ENCODE measurements around the gene UBFD1. TPM values are rescaled to one million over a fixed set of nuclear protein-coding genes. Genes with fewer than 3 reads are reported as not detected.

Gene UBFD1
- total RNA-seq, 4 donors from 2014 or later: 31.9 to 53.6 (median 45.4) TPM

DNA sequence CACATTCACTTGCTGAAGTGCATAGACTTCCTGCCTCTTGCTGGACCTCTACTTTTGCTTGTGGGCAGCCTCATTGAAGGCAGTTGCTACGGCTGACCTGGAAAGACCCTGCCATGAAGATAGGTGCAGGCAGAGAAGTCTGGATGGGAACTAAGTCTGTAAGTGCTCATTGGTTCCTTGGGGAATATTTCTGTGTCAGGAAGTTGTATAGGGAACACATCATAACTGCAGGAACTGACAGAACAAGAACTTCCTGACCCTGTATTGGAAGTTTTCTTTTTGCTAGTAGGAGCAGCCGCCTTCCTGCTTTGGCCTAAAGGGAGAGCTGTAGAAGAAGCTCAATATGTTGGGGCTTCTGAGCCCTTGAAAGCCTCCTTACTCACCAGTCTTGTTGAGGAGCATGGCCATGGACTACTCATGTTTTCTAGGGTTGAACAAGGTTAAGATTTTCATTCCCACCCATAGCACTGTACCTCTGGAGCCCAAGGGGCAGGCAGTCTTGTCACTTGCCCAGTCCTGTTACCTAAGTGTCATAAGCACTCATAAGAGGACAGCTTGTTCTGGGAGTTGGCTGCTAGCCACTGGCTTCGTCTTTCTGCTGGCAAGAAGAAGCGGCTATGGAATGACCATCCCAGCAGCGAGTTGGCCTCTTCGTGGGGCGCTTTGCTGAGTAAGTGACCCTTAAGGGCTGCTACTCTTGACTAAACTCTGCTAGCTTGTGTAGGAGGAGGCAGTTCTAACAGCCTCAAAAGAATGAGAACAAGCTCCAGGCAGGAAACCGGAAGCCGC, 7.2 kb downstream of the UBFD1 start:
- Histone ChIP-seq H3K4me1 (peaks cover 0 to 19% (median 0%) of the 10 kb centered on the region in 3 donors), H3K4me3 (no peak overlapping the region), H3K9me3 (no peaks in the 10 kb centered on the region), H3K27me3 (no peaks in the 10 kb centered on the region), H3K36me3 (peaks cover 36 to 100% (median 42%) of the 10 kb centered on the region in 3 donors), H3K27ac (no peak overlapping the region)
- no peak for TF ChIP-seq POLR2A (IDR thresholded peaks at IDR 0.05)
- TF ChIP-seq, protein P1, sequence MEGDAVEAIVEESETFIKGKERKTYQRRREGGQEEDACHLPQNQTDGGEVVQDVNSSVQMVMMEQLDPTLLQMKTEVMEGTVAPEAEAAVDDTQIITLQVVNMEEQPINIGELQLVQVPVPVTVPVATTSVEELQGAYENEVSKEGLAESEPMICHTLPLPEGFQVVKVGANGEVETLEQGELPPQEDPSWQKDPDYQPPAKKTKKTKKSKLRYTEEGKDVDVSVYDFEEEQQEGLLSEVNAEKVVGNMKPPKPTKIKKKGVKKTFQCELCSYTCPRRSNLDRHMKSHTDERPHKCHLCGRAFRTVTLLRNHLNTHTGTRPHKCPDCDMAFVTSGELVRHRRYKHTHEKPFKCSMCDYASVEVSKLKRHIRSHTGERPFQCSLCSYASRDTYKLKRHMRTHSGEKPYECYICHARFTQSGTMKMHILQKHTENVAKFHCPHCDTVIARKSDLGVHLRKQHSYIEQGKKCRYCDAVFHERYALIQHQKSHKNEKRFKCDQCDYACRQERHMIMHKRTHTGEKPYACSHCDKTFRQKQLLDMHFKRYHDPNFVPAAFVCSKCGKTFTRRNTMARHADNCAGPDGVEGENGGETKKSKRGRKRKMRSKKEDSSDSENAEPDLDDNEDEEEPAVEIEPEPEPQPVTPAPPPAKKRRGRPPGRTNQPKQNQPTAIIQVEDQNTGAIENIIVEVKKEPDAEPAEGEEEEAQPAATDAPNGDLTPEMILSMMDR (IDR thresholded peaks at IDR 0.05): no peak
- intact Hi-C loops (cut with DNase I): no loop called here
- DNase-seq: no peak
- WGBS, 2 donors: 93 to 100% methylated on average over 4 to 8 of the region's 9 CpGs

DNA sequence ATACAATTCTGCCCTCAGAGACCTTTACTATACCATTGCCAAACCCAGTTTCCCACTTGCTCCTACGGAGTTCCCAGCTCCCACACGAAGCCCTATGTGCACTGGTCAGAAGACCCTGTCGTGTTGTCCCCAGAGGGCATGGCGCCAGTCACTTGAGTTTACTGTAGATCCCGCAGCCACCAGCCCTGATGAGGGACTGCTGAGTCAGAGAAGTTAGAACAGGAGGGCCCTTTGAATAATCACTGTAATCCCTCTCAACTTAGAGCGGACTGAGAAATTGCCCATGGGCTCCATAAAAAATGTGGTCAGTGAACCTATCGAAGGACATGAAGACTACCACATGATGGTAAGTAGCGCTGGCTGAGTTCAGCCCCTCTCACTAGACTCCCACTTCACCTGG, 9.2 kb downstream of the UBFD1 start:
- H3K36me3 ChIP-seq: peaks cover 36 to 100% (median 52%) of the 10 kb centered on the region in 3 donors
- intact Hi-C loops (cut with DNase I): no loop called here

DNA sequence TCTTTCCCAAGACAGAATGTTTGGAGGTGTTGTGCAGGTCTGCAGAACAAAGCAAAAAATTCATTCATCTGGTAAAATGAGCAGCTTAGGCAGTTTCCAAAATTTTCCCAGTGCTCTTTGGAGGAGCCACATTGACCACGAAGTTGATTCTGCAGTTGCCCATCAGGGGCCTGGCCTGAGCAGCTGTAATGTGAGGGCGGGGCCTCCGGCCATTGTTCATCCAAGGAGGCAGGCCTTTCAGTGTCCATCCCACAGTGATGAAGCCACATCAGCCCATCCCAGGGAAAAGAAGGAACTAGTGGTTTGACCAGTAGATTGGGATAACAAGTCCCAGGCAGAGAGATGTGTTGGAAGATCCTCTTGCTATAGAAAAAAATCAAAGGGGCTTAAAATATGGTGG, 10.1 kb downstream of the UBFD1 start:
- H3K27ac ChIP-seq: no peak overlapping the region
- H3K9me3 ChIP-seq: no peaks in the 10 kb centered on the region
- TF ChIP-seq, protein P1 (IDR thresholded peaks at IDR 0.05): no peak
- TF ChIP-seq POLR2A (IDR thresholded peaks at IDR 0.05): no peak
- intact Hi-C loops (cut with DNase I): no loop called here
- no peak for DNase-seq
- H3K27me3 ChIP-seq: no peaks in the 10 kb centered on the region
- WGBS, 2 donors: 83% methylated on average over 1 of the region's 3 CpGs; no CpG with 5 or more reads in 1 of the 2 donors
- peaks cover 34 to 100% (median 47%) of the 10 kb centered on the region in 3 donors for H3K36me3 ChIP-seq
- no peak overlapping the region for H3K4me3 ChIP-seq
- no peaks in the 10 kb centered on the region for H3K4me1 ChIP-seq

More for the DNA sequence above, 9.2 kb downstream of the UBFD1 start:
- Histone ChIP-seq H3K4me1 (no peaks in the 10 kb centered on the region), H3K9me3 (no peaks in the 10 kb centered on the region), H3K4me3 (no peak overlapping the region), H3K27ac (no peak overlapping the region), H3K27me3 (no peaks in the 10 kb centered on the region)
- WGBS, 2 donors: 95 to 96% methylated on average over 4 to 8 of the region's 8 CpGs
- no peak for TF ChIP-seq POLR2A (IDR thresholded peaks at IDR 0.05)
- TF ChIP-seq, protein P1 (IDR thresholded peaks at IDR 0.05): no peak
- no peak for DNase-seq

DNA sequence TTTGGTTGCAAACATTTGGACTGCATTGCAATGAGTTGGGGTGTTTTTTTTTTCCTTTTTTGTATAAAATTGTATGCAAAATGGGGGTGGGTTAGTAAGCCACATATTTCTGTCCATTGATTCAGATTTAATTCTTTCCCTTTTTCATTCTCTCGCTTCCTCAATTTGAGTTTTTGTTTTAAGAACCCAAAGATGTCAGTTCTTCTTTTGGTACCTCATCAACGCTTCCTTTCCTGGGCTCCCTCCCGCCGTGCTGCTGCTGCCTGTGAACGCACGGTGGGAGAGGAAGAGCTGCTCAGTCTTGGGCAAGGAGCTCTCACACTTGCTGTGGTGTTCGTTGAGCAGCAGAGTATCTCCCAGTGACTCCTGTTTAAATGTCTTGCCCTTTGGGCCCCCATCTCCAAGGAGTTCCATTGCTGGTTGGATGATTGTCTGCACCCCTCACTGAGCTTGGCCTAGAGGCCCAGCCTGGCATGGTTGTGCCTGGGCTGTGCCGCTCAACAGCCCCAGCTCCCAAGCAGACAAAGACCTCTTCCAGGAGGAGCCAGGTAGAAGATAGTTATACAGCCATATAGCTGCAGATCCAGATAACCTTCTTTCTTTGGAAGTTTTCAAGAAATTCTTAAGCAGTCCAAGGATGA, 13.6 kb downstream of the UBFD1 start:
- intact Hi-C loops (cut with DNase I): no loop called here
- H3K36me3 ChIP-seq: peaks cover 15 to 100% (median 30%) of the 10 kb centered on the region in 3 donors
- no peak for DNase-seq
- H3K9me3 ChIP-seq: no peaks in the 10 kb centered on the region
- H3K27me3 ChIP-seq: no peaks in the 10 kb centered on the region
- TF ChIP-seq, protein P1 (IDR thresholded peaks at IDR 0.05): no peak
- TF ChIP-seq POLR2A (IDR thresholded peaks at IDR 0.05): no peak
- no peak overlapping the region for H3K4me3 ChIP-seq
- no peaks in the 10 kb centered on the region for H3K4me1 ChIP-seq
- H3K27ac ChIP-seq: no peak overlapping the region
- 72 to 84% methylated on average over 7 to 8 of the region's 8 CpGs for WGBS, 2 donors

DNA sequence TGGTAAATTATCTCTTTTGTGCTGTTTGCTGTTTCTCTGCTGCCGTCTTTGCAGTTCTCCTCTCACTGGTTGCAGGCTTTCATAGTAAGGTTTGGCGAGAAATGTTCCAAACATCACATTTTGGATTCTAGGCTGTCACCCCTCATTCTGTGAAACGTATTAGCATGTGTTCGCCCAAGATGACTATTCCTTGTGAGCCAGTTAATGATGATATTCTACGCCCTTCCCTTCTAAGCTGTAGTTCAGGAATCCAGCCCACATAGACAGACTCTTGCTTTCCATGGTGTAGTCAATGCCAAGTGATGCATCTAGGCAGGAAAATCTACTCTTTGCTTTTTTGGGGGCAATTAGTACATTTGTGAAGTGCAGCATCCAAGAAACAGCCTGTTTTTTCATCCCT, 14.4 kb downstream of the UBFD1 start:
- Histone ChIP-seq H3K27me3 (no peaks in the 10 kb centered on the region), H3K36me3 (peaks cover 9 to 99% (median 27%) of the 10 kb centered on the region in 3 donors), H3K9me3 (no peaks in the 10 kb centered on the region), H3K4me3 (no peak overlapping the region), H3K27ac (no peak overlapping the region), H3K4me1 (no peaks in the 10 kb centered on the region)
- DNase-seq: no peak
- TF ChIP-seq POLR2A (IDR thresholded peaks at IDR 0.05): no peak
- TF ChIP-seq, protein P1 (IDR thresholded peaks at IDR 0.05): no peak
- intact Hi-C loops (cut with DNase I): no loop called here
- 91 to 94% methylated on average over 5 of the region's 5 CpGs for WGBS, 2 donors
